HuH-7.5 (cell line): ENCODE measurements around the gene SPRY2.

Experiments
- DNase-seq: peaks from one replicate; pipeline ENCODE4 v3.0.0; 2011; ENCODE audit warnings: low spot score

SPRY2 gene

GRCh38 chr13:80312967-80313366 lies 28.0 kb downstream of the SPRY2 start:
- DNase-seq: no peak

DNA sequence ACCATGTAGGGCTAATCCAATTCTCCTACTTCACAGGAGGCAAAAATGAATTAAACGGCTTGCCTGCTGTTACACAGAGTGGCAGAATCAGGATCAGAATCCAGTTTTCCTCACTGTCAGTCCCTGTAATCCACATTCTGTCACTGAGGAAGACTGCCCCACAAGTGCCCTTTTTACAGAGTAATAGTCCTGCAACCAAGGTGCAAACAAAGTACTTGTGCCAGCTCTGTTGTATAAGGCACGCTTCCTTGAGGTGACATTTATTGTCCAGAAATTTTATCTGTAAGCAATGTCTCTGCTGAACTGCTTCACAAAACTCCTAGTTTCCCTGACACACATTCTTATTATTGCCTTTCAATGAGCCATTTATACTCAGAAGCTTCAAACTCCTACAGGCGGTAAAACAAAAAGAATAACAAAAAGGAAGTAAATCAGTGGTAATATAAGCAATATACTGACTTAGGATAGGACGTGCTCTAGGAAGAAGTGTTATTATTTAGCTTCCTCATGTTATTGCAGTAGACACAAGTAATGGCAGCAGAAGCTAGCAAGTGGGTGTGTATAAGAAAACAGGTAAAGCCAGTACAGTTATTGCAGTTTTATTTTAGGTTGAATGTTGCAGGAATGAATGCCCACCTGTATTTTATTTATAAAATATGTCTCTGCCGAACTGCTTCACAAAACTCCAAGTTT lies 28.8 kb downstream of the SPRY2 start:
- no peak for DNase-seq

GRCh38 chr13:80309926-80310325 lies 31.0 kb downstream of the SPRY2 start:
- DNase-seq: no peak

DNA sequence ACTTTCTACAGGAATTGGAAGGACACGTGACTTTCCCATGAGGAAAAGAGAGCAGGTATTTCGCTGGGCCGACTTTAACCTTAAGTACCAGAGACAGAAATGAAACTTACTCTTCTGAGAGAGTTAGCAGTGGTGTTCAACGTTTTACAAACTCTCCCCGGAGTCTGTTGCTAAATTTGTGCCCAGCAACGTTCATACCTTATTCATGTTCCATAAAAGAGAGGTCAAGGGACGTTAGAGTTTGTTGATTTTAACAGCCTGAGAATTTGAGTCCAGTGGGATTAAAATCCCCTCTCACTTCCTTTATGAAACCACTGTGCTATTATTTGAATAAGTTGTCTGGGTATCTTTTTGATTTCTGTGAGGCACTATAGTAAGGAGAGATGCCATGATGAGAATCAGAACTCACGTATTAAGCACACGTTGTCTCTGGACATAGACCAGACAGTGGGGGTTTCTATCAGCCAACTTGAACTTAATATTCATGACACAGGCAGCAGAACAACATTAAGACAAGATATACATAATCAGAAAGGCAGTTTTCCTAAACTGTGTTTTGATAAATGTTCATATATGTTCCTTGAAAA lies 33.4 kb downstream of the SPRY2 start:
- no peak for DNase-seq

- DNase-seq: no peak
These were observed 34.5 kb downstream of the SPRY2 start for GRCh38 chr13:80306337-80306972.

- DNase-seq: no peak
These were observed 35.2 kb downstream of the SPRY2 start for GRCh38 chr13:80305737-80306136.

DNA sequence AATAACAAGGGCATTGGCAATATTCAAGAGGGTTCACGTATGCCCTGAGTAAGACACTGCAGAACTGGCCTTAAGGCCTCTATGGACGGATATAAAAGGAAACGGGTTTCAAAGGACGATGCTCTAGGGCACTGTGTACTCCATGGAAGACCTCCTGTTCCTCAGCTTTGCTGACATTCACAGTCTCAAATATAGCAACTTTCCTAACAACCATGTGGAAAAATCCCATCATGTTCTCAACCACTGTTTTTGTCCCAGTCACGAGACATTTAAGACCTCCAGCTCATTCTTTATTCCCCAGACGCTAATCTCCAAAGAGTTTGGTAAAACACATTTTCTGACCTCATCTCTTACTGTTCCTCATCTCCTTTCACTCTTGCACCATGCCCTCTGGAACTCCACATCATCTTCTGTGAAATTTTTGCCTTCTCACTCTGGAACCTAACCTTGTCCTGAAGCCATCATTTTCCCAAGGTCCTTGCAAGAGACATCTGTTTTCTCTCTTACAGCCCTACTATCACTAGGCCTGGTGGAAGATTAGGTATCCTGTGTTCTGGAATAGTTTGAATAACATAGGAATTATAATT lies 37.6 kb downstream of the SPRY2 start:
- DNase-seq: no peak

- no peak for DNase-seq
These were observed 41.9 kb downstream of the SPRY2 start for GRCh38 chr13:80299046-80299445.

DNA sequence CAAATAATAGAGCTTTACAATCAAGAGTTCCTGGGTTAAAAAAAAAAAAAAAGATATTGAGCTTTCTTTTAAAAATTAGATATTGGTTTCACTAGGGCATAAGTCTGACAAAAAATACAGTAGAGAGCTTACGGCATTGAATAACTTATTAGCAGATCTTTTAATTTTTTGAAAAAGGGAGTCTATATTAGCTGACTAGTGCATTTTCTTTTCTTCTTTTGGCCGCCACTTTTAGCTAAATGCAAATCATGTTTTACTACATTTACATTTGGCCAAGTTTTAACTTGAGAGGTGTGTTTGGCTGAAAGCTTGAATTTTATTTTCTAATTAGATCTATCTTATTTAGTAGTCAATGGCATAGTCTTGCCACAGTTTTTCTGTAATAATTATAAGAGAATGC lies 43.4 kb downstream of the SPRY2 start:
- no peak for DNase-seq

- DNase-seq: no peak
These were observed 43.8 kb downstream of the SPRY2 start for GRCh38 chr13:80297094-80297493.

DNA sequence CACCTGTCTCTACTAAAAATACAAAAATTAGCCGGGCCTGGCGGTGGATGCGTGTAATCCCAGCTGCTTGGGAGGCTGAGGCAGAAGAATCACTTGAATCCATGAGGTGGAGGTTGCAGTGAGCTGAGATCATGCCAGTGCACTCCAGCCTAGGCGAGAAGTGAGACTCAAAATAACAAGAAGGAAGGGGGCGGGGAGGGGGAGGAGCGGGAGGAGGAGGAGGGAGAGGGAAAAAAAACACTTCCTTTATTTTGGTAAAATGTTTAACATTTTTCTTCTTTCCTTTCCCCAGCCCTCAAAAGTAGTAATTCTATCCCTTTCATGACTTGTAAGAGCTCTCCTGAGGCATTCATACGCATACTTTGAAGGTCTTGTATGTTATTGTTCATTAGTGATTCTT lies 44.3 kb downstream of the SPRY2 start:
- DNase-seq: no peak

DNA sequence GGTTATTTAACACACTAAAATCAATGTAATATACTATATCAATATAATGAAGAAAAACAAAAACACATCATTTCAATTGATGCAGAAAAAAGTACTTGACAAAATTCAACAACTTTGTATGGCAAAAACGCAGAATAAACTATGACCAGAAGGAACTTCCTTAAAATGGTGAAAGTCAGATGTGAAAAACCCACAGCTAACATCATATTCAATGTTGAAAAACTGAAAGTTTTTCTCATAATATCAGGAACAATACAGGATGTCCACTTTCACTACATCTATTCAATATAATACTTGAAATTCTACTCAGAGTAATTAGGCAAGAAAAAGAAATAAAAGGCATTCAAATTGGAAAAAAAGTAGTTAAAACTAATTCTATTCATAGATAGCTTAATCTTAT lies 50.3 kb downstream of the SPRY2 start:
- no peak for DNase-seq
